WTC11 (cell line): ENCODE measurements around the gene LMAN2L. TPM values are rescaled to one million over a fixed set of nuclear protein-coding genes. Genes with fewer than 3 reads are reported as not detected.
A peak's percentile ranks its signal among the peaks of the same experiment; 100 is the strongest.

ENCODE experiments used
- ATAC-seq: fragments of 200-7000 bp; cut with Tn5 transposase; 2 replicates; pipeline ENCODE4 v1.10.0; 2021; ENCODE audit warnings: mild to moderate bottlenecking, moderate library complexity
- CTCF ChIA-PET: fragments of 300-600 bp; sonication (Branson Sonifier 250); formaldehyde crosslinking; loops from one replicate; lab custom pipeline; 2021; ENCODE audit warnings: antibody characterized with exemption; lab: Charles Lee
- POLR2A ChIA-PET: fragments of 350-600 bp; sonication (Branson Sonifier 250); formaldehyde crosslinking; loops from one replicate; lab custom pipeline; 2021; ENCODE audit warnings: antibody characterized with exemption; lab: Charles Lee
- DNase-seq: peaks from one replicate; pipeline ENCODE4 v3.0.0; 2021; ENCODE audit warnings: low spot score
- H3K27ac Mint-ChIP-seq: 2 replicates; pipeline ENCODE4 v1.8.0; 2021; ENCODE audit warnings: mixed read lengths
- H3K27me3 Mint-ChIP-seq: 2 replicates; pipeline ENCODE4 v1.8.0; 2021; ENCODE audit warnings: low read depth, mild to moderate bottlenecking, moderate library complexity, mixed read lengths
- H3K36me3 Mint-ChIP-seq: 2 replicates; pipeline ENCODE4 v1.8.0; 2021; ENCODE audit warnings: mixed read lengths
- H3K4me1 Mint-ChIP-seq: 2 replicates; pipeline ENCODE4 v1.8.0; 2022; ENCODE audit warnings: mixed read lengths
- H3K4me3 Mint-ChIP-seq: 2 replicates; pipeline ENCODE4 v1.8.0; 2021; ENCODE audit warnings: mild to moderate bottlenecking, moderate library complexity, mixed read lengths
- H3K9me3 Mint-ChIP-seq: 2 replicates; pipeline ENCODE4 v1.8.0; 2021; ENCODE audit warnings: mixed read lengths
- ARID4B ChIP-seq: sonication (generic); formaldehyde crosslinking; IDR thresholded peaks from 2 replicates; pipeline ENCODE4 v1.8.0; 2023; ENCODE audit warnings: missing genetic modification reagents, mild to moderate bottlenecking, borderline replicate concordance
- CREB1 ChIP-seq: sonication (generic); formaldehyde crosslinking; IDR thresholded peaks from 2 replicates; pipeline ENCODE4 v1.8.0; 2023; ENCODE audit warnings: mild to moderate bottlenecking, missing genetic modification reagents
- E2F1 ChIP-seq: sonication (generic); formaldehyde crosslinking; IDR thresholded peaks from 2 replicates; pipeline ENCODE4 v1.8.0; 2022; ENCODE audit warnings: mild to moderate bottlenecking, missing genetic modification reagents
- E2F4 ChIP-seq: sonication (generic); formaldehyde crosslinking; IDR thresholded peaks from 2 replicates; pipeline ENCODE4 v1.8.1; 2022; ENCODE audit warnings: low read depth, mild to moderate bottlenecking, moderate library complexity, missing genetic modification reagents, borderline replicate concordance
- FOXK1 ChIP-seq: sonication (generic); formaldehyde crosslinking; IDR thresholded peaks from 2 replicates; pipeline ENCODE4 v1.8.0; 2022; ENCODE audit warnings: mild to moderate bottlenecking, moderate library complexity, missing genetic modification reagents
- GABPB1 ChIP-seq: sonication (generic); formaldehyde crosslinking; IDR thresholded peaks from 2 replicates; pipeline ENCODE4 v1.8.1; 2023; ENCODE audit warnings: mild to moderate bottlenecking, missing genetic modification reagents
- HMGA2 ChIP-seq: fragments of 250-450 bp; sonication (Bioruptor Pico); IDR thresholded peaks from 2 replicates; pipeline ENCODE4 v1.4.0; 2021; ENCODE audit warnings: mild to moderate bottlenecking, moderate library complexity
- NFE2L1 ChIP-seq: sonication (generic); formaldehyde crosslinking; IDR thresholded peaks from 2 replicates; pipeline ENCODE4 v1.8.1; 2023; ENCODE audit warnings: missing genetic modification reagents
- NR2C2 ChIP-seq: sonication (generic); formaldehyde crosslinking; IDR thresholded peaks from 2 replicates; pipeline ENCODE4 v1.8.0; 2022; ENCODE audit warnings: mild to moderate bottlenecking, missing genetic modification reagents
- PRRX2 ChIP-seq: fragments of 250-450 bp; sonication (Bioruptor Pico); IDR thresholded peaks from 2 replicates; pipeline ENCODE4 v1.8.0; 2021; ENCODE audit warnings: mild to moderate bottlenecking
- RORB ChIP-seq: fragments of 250-450 bp; sonication (Bioruptor Pico); IDR thresholded peaks from 2 replicates; pipeline ENCODE4 v1.9.0; 2021; ENCODE audit warnings: mild to moderate bottlenecking
- SMAD4 ChIP-seq: sonication (generic); formaldehyde crosslinking; IDR thresholded peaks from 2 replicates; pipeline ENCODE4 v1.8.0; 2022; ENCODE audit warnings: mild to moderate bottlenecking, missing genetic modification reagents
- STAT6 ChIP-seq: sonication (generic); formaldehyde crosslinking; conservative IDR thresholded peaks from 2 replicates; pipeline ENCODE4 v1.8.1; 2023; ENCODE audit warnings: mild to moderate bottlenecking, low read depth, missing genetic modification reagents, moderate library complexity
- TP53 ChIP-seq: sonication (generic); formaldehyde crosslinking; IDR thresholded peaks from 2 replicates; pipeline ENCODE4 v1.8.1; 2023; ENCODE audit warnings: mild to moderate bottlenecking, missing genetic modification reagents
- ZNF121 ChIP-seq: sonication (generic); formaldehyde crosslinking; IDR thresholded peaks from 2 replicates; pipeline ENCODE4 v1.8.0; 2023; ENCODE audit warnings: missing genetic modification reagents
- ZNF396 ChIP-seq: fragments of 250-450 bp; sonication (Bioruptor Pico); IDR thresholded peaks from 2 replicates; pipeline ENCODE4 v1.8.0; 2021; ENCODE audit warnings: mild to moderate bottlenecking, moderate library complexity, borderline replicate concordance
- total RNA-seq: library from RNA; stranded (reverse); gene quantifications from 3 replicates; pipeline ENCODE4 v1.2.3, GENCODE V29; 2021

LMAN2L gene
- total RNA-seq, 1 experiment from 2014 or later: 13.5 TPM

- no peak overlapping the region for H3K27ac Mint-ChIP-seq
- DNase-seq (peak; percentile 51), ATAC-seq (peak; percentile 84)
- POLR2A ChIA-PET: no interaction called here
- H3K4me1 Mint-ChIP-seq: 0 out of 2 replicates have a peak, but pooled peaks cover 5% of the 10 kb centered on the region
- no peaks in the 10 kb centered on the region for H3K9me3 Mint-ChIP-seq
- TF ChIP-seq HMGA2 (CRISPR knock-in tag) (no peak), GABPB1 (CRISPR knock-in tag) (peak; percentile 40; the same call in 1 of the 2 replicates), ARID4B (CRISPR knock-in tag) (no peak), NR2C2 (CRISPR knock-in tag) (no peak), E2F1 (CRISPR knock-in tag) (no peak), SMAD4 (CRISPR knock-in tag) (no peak), STAT6 (CRISPR knock-in tag) (no peak), ZNF396 (CRISPR knock-in tag) (no peak), TP53 (CRISPR knock-in tag) (no peak), E2F4 (CRISPR knock-in tag) (no peak), ZNF121 (peak; percentile 95; the same call in 1 of the 2 replicates), NFE2L1 (CRISPR knock-in tag) (0 out of 2 replicates have a peak, but pooled peaks have one; percentile 19), CREB1 (CRISPR knock-in tag) (no peak), PRRX2 (CRISPR knock-in tag) (no peak), RORB (CRISPR knock-in tag) (no peak), FOXK1 (CRISPR knock-in tag) (no peak)
- no peak overlapping the region for H3K4me3 Mint-ChIP-seq
- CTCF ChIA-PET: interaction anchor here (0.6 to 1.0 kb wide), 2 partner anchors 93 to 114 kb away, joined by 3 read pairs; no protein-coding TSS in a partner anchor
- no peaks in the 10 kb centered on the region for H3K27me3 Mint-ChIP-seq
- H3K36me3 Mint-ChIP-seq: no peaks in the 10 kb centered on the region
Measured at GRCh38 chr2:96685577-96686459, 54.0 kb downstream of the LMAN2L start.
